GM19455 (cell line): ENCODE results near the gene CBS.
"Not testable (repeated sequence)": the region's sequence is repeated elsewhere in the genome, so short reads cannot be mapped to it uniquely, and the experiment has no call there.

Source experiments
- ATAC-seq: cut with Tn5 transposase; IDR thresholded peaks from one replicate; pipeline ENCODE4 v1.9.1; 2021; ENCODE audit not compliant: unreplicated experiment

The CBS gene

DNA sequence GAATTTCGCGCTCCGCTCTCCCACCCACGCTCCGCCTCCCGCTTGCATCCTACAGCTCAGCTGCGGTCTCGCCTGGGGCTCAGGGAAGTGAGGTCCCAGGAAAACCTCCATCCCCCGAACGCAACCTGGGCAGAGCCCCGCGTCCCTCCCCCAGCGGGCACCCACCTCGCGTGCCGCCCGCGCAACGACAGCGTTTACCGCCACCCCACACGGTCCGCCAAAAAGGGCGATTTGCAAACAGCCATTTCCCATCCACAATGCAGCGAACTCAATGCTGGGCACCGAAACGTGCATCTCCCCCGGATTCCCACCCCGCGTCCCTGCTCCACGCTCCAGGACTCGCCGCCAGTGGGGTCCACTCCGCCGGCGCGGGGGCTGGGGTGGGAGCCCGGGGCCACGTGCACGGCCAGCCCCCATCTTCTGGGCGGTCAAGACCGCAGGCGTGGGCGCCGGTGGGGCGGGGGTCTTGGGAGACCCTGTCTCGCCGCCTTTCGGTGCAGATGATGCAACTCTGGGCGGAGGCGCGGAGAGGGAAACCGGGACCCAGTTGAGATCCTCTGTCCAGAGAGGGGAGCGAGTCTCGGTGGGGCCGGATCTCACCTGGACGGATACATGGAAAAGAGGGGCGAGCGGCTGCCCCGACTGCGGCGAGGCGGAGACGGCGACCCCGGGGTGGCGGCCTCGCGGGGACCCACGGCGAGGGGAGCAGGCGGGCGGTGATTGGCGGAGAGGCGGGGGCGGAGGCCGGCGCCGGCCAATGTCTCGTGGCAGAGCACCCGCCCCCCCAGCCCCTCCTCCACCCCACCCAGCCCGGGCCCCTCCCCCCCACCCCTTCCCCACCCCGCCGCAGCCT, at the start of gene CBS:
CBS (minus strand) TSS at position 666 of the 853 bp plus-strand sequence. CDS start 3,642 bp downstream, outside the sequence.
- ATAC-seq, result not testable (repeated sequence)

DNA sequence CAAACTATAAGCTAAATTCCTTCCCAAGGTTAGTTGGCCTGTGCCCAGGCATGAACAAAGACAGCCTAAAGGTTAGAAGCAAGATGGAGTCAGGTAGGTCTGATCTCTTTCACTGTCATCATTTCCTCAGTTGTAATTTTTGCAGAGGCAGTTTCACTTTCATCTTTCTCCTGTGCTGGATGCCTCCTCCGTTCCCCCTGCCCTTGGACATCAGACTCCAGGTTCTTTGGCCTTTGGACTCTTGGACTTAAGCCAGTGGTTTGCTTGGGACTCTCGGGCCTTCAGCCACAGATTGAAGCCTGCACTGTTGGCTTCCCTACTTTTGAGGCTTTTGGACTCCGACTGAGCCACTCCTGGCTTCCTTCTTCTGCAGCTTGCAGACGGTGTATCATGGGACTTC, 40.3 kb upstream of the CBS start:
- ATAC-seq, result not testable (repeated sequence)

DNA sequence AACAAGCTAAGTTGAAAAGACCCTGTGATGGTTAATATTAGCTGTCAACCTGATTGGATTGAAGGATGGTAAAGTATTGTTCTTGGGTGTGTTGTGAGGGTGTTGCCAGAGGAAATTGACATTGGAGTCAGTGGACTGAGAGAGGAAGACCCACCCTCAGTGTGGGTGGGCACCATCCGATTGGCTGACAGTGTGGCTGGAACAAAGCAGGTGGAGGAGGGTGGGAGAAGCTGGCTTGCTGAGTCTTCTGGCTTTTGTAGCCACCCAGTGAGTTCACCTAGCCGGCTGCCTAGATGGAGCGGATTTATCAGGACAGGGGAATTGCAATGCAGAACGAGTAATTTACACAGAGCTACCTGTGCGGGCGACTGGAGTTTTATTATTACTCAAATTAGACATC, 38.8 kb upstream of the CBS start:
- not testable (repeated sequence) for ATAC-seq

DNA sequence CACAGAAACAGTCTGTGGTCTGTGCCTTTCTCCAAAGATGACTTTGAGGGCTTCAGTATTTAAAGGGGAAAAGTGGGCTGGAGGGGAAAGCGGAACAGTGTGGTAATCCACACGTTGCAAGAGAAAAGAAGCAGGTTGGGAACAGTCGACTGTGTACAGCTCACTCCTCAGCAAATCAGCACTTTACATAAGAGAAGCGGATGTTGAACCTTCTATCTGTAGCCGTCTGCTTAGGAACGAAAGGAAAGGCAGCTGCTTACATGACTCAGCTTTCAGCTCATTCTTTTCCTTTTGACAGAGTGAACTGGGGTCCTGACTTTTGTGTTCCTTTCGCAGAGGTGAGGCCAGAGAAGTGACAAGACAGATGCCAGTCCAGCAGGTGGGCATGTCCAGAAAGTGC, 33.4 kb upstream of the CBS start:
- not testable (repeated sequence) for ATAC-seq

DNA sequence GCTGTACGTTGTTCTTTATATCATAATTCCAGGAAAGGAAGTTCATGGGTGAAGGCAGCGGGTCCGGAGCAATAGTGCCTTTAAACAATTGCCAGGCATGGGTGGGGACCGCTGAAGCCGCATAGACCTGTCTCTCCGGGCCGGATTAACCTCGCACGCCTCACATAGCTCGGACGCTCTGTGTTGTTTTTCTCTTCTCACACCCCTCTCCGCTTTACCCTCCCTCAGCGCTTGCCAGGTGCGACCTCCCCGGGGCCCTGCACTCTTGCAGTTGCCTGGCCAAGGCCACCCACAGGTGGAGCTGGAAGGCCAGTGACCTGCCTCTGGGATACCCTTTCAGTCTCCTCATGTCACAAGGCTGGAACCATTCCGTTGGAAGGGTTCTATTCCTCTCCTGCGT, 32.5 kb upstream of the CBS start:
- ATAC-seq, result not testable (repeated sequence)

DNA sequence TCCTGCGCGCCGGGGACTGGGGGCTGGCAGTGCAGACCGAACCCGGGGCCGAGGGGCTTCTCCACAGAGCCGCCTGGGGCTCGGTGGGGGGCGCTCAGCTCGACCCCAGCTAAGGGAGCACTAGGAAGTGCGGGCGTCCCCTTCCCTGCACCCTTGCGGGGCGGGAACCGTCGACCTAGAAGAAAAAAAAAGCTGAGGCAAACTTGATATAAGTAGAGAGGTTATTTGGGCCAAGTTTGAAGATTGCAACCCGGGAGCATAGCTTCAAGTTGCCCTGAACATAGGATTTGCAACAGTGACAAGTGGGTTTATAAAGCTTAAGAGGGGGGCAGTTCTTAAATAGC, 32.1 kb upstream of the CBS start:
- not testable (repeated sequence) for ATAC-seq

DNA sequence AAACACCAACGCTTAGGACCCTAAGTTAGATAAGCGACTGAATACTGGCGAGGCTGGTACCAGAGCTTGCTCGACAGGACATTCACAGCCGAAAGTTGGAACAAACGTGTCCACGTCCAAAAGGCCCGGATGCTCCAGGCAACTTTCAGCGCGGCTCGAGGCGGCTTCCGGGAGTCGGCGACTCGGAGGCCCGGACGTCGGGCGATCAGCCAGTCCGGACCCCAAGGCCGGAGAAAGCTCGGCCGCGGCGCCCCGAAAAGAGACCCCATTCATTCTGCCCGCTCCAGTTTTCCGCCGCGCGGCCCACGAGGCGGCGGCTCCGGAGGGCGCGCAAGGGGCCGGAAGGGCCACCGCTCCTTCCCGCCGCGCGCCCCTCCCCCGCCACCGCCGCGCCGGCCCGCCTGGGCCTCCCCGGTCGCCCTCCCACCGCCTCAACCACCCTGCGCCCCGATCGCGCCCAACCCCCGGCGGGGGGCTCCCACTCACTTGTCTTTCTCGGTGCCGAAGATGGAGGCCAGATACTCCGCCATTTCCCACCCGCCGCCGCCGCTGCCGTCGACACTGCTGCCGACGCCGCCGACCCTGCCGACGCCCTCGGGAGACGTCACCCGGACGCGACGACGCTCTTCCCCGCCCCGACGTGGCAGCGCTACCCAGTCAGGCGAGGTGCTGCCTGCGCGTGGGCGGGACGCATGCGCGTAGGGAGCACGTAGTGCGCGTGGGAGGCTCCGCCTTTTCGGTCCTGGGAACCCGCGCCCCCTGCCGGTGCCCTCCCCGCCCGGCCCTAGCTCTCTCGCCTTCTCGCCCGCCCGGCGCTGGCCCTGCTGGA, 31.5 kb upstream of the CBS start, which contains the start of gene U2AF1:
U2AF1 (minus strand) TSS at position 606 of the 829 bp plus-strand sequence; CDS start at position 530, 76 bp downstream.
- peak; percentile 60 for ATAC-seq

DNA sequence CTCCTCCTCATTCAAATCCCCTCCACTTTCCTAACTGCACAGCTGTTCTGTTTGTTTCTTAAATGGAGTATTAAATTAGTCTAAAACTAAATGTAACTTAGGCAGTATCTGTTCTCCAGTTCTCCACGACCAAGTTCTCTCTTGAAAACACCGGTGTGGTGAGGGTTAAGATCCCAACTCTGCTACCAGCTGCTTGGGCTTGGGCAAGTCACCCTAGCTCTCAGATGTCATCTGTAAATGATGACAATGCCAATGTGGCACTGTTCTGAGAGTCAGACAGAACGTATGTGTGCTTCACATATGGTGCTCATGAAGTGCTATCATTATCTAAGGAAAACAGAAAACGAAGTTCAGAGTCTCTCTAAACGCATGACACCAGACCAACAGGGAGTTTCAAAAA, 29.0 kb upstream of the CBS start:
- ATAC-seq, result not testable (repeated sequence)

DNA sequence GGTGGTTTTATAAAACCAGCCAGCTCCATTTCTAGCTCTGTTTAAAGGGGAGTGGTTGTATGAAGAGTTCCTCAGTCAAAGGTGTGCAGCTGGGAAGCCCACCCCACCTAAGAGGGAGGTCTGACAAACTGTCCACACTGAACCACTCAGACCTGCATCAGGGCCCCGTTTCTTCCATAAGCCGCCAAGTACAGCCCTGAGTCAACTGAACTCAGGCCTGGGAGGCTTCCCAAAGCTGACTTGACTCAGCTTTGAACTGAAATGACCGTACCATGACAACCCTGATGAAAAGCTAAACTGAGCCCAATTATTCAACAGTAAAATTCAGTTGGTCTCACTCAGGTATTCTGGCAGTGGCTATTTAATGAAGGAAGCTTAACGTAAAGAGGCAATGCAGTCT, 26.6 kb upstream of the CBS start:
- ATAC-seq, result not testable (repeated sequence)

DNA sequence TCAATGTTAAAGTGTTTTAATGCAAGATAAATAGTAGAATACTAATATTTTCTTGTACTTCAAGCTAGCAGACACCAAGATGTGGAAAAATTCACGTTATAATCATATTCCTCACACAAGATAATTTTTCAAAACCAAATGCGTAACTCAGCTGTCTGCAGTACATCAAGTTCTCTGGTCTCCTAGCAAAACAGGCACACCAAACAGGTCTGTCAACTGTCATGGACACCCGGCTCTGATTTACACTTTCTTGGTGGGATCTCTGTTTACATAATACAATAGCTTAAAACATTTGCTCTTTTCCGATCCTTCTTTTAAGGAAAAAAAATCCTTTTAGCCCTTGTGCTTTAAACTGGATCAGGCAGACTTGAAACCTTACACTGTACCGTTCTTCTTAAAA, 26.0 kb upstream of the CBS start:
- not testable (repeated sequence) for ATAC-seq

DNA sequence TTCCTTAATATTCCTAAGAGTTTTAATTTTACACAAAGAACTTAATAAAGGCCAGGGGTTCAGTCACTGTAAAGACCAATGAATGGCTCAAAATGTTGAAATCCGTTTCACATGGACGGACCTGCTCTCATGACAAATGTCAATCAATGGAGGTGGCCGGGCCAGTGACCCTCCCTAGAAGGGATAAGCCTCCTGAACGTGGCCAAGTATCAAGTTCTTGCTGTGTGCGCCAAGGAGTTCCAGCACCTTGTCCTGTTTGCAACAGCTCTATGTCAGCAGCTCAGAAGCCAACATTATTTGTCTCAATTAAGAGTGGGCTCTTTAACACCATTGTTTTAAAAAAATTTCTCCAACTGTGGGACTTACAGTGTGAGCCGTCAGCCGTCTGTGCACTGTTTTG, 25.4 kb upstream of the CBS start:
- not testable (repeated sequence) for ATAC-seq

DNA sequence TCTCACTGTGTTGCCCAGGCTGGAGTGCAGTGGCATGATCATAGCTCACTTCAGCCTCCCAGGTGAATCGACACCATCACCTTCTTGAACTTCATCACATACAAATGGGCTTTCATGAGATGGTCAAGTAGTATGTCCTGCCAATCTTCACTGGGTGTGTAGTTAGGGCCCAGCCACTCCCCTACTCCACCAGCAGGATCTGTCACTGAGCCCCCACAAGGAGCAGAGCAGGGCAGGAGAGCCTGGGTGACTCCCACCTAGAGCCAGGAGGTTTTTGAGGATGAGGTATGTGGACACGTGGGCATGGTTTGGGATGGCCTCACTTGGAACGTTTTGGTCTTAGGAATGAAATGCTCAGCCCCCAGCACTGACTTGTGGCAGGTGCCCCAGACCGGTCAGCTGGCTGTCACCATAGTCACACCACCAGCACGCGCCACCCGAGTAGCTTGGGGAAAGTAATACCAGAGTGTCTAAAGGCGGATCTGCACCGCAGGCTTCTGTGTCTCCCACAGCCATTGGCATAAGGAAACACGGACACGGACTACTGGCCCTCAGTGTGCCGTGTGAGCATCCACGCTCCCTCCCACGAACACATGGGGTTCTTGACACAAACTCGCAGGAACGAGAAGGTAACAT, 16.5 kb upstream of the CBS start:
- ATAC-seq, result not testable (repeated sequence)

DNA sequence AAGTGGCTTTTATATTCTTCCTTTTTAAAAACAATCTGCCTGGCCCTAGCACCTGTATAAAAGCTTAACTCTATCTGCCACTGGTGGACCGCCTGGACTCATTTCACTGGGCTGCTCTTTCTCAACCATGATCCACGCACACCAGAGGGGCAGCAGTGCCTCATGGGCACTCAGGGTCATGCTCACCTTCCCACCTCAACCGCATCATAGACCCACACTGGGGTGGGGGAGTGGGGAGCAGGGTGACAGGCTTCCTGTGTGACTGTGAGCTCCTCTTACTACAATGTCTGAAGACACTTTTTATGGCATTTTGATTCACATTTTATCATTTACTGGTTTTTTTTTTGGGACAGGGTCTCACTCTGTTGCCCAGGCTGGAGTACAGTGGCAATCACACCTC, 15.3 kb upstream of the CBS start:
- ATAC-seq, result not testable (repeated sequence)

DNA sequence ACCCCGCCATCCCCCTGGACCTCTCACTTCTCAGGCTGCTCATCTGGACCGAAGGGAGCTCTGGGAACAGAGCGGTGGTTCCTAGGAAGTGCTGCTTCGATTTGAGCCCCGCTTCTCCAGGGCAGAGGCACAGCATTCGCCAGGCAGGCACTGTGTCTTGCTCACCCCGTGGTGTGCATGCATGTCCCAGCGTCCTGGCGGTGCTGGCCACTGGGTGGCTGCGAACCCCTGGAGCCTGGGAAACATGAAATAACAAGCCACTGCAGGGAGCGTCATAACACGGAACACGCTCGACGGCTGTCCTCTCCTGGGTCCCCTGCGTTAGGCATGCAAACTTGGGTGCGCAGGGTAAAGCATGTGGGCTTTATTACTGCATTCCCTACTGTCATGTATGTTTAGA, 13.8 kb upstream of the CBS start:
- ATAC-seq, result not testable (repeated sequence)

DNA sequence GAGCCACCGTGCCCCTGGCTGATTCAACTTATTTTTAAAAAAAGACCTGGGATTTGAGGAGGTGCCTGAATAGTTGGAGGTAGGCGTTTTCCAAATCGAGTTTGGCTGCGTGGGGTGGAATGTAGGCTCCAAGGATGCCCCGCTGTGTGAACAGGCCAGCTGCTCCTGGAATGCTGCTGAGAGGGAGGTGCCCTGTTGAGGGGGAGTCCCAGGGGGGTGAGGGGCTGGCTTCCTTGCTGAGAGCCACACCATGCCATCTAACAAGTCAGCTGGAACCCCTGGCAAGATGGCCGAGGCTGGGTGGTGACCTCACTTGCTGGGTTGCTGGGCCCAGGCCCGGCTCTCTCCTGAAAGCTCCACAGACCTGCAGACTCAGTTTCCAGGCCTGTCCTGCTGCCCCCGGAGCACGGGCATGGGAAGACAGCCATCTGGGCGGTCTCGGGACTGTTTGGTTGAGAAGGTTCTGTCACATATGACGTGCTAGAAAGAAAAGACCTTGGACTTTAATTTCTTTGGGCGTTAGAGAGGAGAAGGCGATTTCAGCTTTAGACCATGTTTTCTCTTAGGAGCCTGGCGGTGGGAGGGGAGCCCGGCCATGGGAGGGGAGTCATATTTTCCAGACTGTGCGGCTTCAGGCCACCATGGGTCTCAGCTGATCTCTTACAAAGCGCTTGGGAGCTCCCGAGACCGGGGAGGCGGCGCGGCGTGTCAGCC, 7.1 kb upstream of the CBS start:
- not testable (repeated sequence) for ATAC-seq

DNA sequence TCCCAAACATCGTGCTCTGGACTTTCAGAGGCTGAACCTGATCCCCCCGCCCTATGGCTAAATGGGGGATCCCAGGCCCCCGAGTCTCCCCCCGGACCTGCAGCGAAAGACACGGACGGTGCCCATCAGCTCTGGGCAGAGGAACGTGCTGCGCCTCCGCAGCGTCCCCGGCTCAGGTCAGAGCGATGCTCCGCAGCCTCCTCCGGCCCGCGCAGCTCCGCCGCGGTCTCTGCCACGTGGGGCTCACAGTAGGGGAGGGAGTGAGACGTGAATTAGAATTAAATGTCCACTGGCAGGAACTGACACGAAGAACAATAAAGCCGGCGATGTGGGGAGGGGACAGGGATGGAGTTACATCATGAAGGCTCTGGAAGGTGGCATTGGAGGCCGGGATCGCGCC, 1.0 kb upstream of the CBS start:
- ATAC-seq, result not testable (repeated sequence)

DNA sequence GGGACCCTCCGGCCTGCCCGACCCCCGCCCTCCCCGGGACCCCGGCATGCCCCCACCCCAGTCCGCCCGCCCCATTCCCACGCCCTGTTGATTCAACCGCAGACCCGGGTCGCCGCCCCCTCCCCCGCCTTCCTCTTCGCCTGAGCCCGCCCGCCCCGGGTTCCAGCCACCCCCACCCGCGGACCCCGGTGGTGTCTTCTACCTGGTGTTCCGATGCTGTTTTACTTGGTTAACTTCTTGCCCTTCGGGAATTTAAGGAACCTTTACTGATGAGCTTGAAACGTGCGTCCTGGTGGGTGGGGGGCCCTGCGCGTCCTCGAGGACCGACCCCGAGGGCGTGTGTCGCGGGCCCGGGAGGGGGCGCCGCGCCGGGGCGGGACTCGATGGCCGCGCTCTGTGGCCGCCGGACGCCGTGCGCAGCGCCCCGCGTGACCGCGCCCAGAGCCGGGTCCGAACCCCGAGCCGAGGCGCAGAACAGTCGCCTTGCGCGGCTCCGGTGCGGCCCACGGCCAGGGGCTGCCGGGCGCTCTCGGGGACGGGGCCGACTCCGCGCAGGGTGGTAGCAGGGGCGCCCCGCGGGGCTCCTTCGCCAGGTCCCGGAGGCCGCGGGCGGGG, 495 bp upstream of the CBS start:
- not testable (repeated sequence) for ATAC-seq

DNA sequence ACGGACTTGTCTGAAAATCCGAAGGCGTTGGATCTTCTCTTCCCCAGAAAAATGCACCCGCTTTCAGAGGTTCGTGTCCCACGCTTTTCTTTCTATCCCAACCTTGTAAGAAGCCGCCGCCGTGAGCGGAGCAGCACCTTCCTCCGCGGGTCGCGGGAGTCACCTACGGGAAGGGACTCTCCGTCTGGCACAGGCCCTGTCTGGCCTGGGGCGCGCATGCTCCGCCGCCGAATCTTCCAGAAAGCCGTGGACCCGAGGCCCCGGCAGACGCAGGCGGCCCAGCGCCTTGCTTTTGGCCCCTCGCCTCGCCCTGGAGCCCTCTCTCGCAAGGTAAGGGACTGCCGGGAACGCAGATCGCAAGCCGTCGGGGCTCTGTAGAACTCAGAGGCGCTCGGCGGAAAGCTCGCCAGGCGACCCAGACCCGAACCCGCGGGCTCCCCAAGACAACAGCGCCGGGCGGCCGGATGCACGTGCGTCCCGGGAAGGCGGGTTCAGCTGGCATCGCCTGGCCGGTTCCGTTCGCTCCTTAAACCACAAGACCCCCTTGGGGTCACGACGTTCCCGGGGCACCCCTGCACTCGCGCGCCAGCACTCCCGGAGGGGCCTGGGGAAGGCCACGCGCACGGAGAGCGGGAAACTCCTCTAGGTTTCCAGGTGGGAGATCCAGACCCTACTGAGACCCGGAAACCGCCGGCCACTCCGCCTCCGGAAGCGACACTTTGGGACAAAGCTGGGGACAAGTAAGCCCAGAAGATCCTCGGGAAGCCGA, 1.1 kb downstream of the CBS start:
- ATAC-seq, result not testable (repeated sequence)

DNA sequence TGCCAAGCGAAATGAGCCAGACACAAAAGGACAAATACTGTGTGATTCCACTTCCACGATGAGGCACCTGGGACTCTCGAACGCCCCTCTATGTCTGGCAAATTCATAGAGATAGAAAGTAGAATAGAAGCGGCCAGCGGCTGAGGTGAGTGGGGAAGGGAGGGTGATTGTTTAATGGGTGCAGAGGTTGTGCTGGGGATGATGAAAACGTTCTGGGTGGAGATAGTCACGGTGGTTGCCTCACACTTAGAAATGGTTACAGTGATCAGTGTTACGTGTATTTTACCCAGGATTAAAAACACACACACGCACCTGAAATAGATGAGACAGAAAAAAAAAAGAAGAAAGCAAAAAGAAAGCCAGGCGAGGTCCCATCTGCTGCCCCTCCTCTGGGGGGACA, 2.9 kb downstream of the CBS start:
- ATAC-seq, result not testable (repeated sequence)
